PFSK-1 (cell line): ENCODE data around the gene PATL1.

Experiments
- FOXP2 ChIP-seq: optimal IDR thresholded peaks from 2 replicates; pipeline ENCODE3; 2011; ENCODE audit warnings: borderline replicate concordance, control low read depth, inconsistent platforms; ENCODE audit not compliant: insufficient read depth; ENCODE audit errors: extremely low read length, extremely low read depth
- POLR2AphosphoS5 ChIP-seq: IDR thresholded peaks from 2 replicates; pipeline ENCODE4 v1.6.1; 2012; ENCODE audit warnings: low read depth, mild to moderate bottlenecking, control low read depth, low read length, moderate library complexity
- REST ChIP-seq, 2 experiments: IDR thresholded peaks; 2 replicates each; pipeline versions ENCODE4 v1.6.1 to v1.8.0; 2011 to 2012; ENCODE audit warnings: low read depth in 2 of 2, low read length in 2 of 2, control low read depth in 1 of 2, inconsistent platforms in 1 of 2, mild to moderate bottlenecking in 1 of 2, moderate library complexity in 1 of 2; ENCODE audit not compliant: insufficient read depth in 1 of 2
- SIN3A ChIP-seq: IDR thresholded peaks from 2 replicates; pipeline ENCODE4 v1.6.1; 2012; ENCODE audit warnings: mild to moderate bottlenecking, low read length, moderate library complexity, borderline replicate concordance; ENCODE audit not compliant: insufficient read depth
- TAF1 ChIP-seq: IDR thresholded peaks from 2 replicates; pipeline ENCODE4 v1.6.1; 2012; ENCODE audit warnings: low read length, control low read depth, borderline replicate concordance; ENCODE audit not compliant: insufficient read depth

PATL1 gene

DNA sequence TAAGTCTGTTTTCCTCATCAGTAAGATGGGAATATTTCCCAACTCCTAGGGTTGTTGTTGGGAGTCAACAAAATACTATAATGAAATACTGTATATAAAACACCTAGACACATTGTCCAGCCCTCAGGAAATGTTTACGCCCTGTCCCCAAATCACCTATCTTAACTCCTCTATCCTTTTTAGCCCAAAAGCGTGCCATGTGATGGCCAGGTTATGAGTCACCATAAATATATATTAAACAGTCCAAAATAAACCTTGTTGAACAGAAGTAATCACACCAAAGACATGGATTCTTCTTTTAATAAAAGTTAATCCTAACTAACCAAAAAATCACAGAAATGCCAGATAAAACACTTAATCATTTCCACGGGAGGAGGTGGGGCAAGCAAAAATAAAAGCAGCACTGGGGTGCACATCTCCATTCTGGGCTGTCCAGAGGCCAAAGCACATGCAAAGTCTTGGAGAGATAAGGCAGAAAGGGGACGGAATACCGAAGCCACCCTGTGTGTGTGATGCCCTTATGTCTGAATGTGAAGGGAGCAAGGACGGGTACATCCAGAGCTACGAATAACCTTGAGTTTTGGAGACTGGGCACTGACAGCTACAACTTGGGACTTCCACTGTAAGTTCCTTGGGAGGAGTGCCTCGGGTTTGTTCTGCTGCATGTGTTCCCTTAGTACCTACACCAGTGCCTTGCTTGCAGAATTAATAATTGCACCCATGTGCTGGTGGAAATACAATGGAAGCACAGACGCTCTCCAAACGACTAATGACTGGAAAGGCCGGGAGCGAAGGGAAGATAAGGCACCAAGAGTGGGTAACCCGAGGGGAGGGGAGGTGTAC, 54.3 kb downstream of the PATL1 start:
- TF ChIP-seq TAF1, result no peak
- no peak for TF ChIP-seq FOXP2
- no peak for TF ChIP-seq REST (IDR thresholded peaks at IDR 0.05; ENCODE audit: insufficient read depth in 1 of 2, low read depth in 2 of 2, low read length in 2 of 2)
- no peak for TF ChIP-seq SIN3A
- no peak for TF ChIP-seq POLR2AphosphoS5

DNA sequence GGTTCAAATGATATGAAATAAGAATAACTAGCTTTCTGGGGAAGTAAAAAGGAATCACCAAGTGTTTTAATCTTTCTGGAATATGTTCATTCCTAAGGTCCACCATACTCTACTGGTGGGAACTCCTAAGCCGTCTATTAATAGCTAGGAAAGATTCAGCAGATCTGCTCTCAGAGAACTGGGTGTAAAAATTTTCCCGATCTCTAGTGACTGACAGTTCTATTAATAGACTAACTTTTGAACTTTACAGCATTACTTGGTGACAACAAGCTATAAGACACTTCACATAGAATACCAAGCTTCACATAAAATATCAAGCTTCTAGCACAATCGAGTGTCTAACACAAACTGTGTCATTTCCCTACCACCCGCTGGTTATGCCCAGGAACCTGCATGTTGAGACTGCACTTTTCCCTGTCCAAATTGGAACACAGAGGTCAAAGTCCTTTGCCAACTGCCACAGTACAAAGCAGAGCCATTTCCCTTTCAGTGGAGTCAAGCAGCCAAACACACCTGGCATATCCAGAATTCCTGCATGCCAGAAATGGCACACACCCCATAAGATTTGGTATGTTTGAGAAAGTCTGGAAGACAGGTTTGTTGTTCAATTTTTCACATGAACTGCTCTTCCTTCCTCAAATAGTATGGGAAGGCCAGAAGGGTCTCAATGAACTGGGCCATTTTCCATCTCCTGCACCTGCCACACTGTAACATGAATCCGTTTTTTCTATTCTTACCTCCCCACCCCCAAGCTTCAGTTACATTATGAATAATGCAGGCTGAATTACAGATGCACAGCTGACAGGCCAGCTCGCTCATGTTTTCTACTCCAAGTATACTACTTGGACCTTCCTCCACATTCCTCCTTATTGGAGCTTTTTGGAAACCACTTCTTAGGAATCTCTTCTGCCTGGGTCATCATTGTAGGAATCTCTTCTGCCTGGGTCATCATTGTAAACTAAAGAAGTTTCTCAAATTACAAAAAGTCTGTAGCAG, 57.0 kb downstream of the PATL1 start:
- TF ChIP-seq POLR2AphosphoS5 (no peak), FOXP2 (no peak), SIN3A (no peak), TAF1 (no peak), REST (IDR thresholded peaks at IDR 0.05; ENCODE audit: insufficient read depth in 1 of 2, low read depth in 2 of 2, low read length in 2 of 2) (no peak)

- TF ChIP-seq POLR2AphosphoS5 (no peak), TAF1 (no peak), FOXP2 (no peak), REST (IDR thresholded peaks at IDR 0.05; ENCODE audit: insufficient read depth in 1 of 2, low read depth in 2 of 2, low read length in 2 of 2) (no peak), SIN3A (no peak)
These were observed 58.5 kb downstream of the PATL1 start for GRCh38 chr11:59610289-59610688.

GRCh38 chr11:59607703-59608454, 61.0 kb downstream of the PATL1 start:
- TF ChIP-seq SIN3A (no peak), REST (IDR thresholded peaks at IDR 0.05; ENCODE audit: insufficient read depth in 1 of 2, low read depth in 2 of 2, low read length in 2 of 2) (no peak), TAF1 (no peak), FOXP2 (no peak), POLR2AphosphoS5 (no peak)
